Stimulated activated naive CD4-positive, alpha-beta T cell treated with Interleukin-2 at 50 U/mL for 16 hours (primary cell): ENCODE data around the gene HEG1.
"Not testable (repeated sequence)": the region's sequence is repeated elsewhere in the genome, so short reads cannot be mapped to it uniquely, and the experiment has no call there.

Source experiments
- DNase-seq: peaks from one replicate; lab custom pipeline; 2025; lab: John Stamatoyannopoulos, UW

Gene HEG1

DNA sequence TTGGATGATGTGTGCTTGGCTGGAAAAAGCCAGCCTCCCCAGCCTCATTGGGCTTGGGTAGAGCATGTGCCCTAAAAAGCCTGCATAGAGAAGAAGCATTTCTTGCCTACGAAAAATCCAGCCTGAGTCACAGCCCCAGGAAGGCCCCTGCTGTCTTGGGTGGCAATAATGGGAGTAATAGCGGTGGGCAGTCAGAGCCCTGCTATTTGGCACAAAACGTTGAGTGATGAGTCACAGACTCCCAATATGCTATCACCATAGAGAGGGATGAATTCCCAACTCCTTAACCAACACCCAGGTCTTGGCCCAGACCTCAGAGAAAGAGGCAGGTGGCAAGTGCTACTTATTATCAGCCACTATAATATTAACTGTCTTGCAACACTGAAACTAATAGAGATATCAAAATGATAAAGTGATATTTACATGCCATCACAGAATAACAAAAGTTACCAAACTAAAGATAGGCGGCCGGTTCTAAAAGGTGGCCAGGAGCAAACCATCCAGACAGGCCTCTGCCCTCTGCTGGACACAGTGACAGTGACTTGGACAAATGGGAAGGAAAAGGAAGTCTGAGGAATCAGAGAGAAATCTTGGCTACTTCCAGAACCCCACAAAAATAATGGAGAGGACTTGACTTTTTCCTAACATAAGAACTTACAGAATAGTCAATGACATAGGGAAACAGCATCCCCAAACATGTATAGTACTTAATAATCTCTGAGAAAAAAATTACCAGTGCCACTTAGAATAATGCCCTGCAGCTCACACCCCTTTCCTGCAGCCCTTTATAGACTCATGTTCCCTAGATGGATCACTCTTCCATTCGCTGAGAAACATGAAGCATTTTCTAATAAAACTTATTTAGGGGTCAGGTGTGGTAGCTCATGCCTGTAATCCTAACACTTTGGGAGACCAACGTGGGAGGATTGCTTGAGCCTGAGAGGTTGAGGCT is 69.3 kb downstream of the HEG1 start:
- no peak for DNase-seq

GRCh38 chr3:124985349-124985748 is 70.4 kb downstream of the HEG1 start:
- DNase-seq, result no peak

GRCh38 chr3:124984754-124985153 is 71.0 kb downstream of the HEG1 start:
- no peak for DNase-seq

GRCh38 chr3:124982855-124983254 is 72.9 kb downstream of the HEG1 start:
- no peak for DNase-seq

- DNase-seq, result no peak
Observed at GRCh38 chr3:124981472-124981871, 74.3 kb downstream of the HEG1 start.

DNA sequence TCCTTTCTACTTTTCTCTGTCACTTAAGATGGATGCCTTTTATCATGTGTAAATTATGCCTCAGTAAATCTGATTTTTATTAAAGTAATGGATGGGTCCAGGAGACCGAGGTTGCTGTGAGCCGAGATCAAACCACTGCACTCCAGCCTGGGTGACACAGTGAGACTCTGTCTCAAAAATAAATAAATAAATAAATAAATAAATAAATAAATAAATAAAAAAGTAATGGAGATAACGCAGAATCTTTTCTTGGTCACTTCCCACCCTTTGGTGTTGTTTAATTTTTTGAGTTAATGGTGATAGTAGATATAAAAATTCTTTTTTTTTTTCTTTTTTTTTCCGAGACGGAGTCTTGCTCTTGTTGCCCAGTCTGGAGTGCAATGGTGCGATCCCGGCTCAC is 77.2 kb downstream of the HEG1 start:
- DNase-seq, result no peak

GRCh38 chr3:124976383-124976782 is 79.4 kb downstream of the HEG1 start:
- no peak for DNase-seq

- no peak for DNase-seq
Observed at GRCh38 chr3:124974691-124975090, 81.1 kb downstream of the HEG1 start.

DNA sequence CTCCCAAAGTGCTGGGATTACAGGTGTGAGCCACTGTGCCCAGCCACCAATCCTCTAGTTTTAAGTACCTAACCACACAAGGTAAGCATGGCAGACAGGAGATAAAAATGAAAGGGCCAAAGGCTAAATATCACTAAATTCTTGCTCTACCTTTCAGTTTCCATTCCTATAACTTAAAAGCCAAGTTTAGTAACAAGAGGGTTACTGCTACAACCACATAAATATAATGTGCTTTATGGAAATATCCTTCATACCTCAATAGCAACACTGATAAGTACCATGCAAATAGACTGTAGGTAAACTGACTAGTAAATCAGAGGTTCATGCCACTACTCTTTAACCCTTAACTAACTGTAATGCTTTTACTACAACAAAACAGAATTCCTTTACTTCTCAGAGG is 82.5 kb downstream of the HEG1 start:
- no peak for DNase-seq

GRCh38 chr3:124972457-124972856 is 83.3 kb downstream of the HEG1 start:
- no peak for DNase-seq

GRCh38 chr3:124969963-124970722 is 85.7 kb downstream of the HEG1 start:
- no peak for DNase-seq

GRCh38 chr3:124969190-124969589 is 86.6 kb downstream of the HEG1 start:
- no peak for DNase-seq

DNA sequence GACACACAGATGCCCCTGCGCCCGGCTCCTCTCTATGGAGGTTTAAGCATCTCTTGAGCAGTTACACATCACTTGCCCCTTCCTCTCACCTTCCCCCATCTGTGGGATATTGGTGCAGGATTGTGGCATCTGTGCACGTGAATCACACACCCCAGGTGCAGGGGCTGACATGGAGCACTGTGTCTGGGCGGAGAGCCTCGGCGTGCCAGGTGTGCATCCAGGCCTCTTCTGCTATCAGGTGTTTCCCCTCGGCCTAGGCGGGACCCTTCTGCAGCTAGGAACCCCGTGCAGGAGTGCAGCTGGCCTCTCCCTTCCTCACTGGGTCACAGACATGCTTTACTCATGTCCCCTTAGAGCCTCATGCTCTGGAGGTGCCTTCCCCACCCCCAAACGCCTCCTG is 87.8 kb downstream of the HEG1 start:
- DNase-seq, result no peak

DNA sequence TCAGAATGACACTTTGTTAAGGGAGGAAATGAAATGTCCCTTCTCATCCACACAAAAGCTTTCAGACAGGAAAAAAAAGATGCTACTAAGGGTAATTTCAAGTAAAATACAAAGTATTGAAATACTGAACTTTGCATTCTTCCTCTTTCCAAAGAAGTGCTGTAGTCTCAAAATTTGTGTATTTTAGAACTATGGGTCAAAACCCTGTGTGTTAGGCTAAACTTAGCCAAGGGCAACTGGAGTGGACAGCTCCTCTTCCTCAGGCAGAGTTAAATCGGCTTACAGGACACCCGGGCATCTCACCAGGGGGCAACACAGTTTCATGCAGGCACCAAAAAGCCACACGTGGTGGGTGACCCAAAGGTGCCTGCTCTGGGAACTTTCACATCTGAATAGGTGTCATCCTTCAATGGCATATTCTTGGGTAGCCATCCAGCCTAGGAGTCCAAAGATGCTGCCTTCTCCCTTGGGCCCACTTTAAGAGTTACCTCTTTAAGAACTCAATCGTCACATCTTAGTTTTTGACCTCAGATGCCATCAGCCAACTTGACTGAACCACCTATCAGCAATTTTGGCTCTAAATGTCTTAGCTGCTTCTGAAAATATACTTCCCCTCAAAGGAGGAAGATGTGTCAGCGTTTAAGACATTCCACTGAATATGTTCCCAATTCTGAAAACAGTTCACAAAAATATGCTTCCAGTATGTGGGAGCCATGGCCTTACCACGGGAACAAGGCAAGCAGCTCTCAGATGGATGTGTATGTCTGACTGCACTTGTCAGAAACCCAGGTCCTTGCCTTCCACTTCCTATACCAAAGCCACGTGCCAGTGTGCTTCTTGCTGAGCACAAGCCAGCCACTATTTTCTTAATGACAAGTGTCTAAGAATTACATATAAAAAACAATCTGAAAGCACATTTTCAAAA is 89.0 kb downstream of the HEG1 start:
- DNase-seq, result no peak

GRCh38 chr3:124965413-124965812 is 90.4 kb downstream of the HEG1 start:
- no peak for DNase-seq

DNA sequence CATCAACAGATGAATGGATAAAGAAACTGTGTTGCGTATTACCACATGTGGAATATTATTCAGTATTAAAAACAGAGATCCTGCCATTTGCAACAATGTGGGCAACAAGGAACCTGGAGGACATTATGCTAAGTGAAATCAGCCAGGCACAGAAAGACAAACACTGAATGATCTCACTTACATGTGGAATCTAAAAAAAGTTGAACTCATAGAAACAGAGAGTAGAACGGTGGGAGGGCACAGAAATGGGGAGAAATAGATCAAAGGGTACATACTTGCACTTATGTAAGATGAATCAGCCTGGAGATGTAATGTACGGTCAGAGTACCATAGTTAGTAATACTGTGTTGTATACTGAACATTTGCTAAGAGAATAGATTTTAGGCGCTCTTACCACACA is 91.4 kb downstream of the HEG1 start:
- DNase-seq, result no peak

DNA sequence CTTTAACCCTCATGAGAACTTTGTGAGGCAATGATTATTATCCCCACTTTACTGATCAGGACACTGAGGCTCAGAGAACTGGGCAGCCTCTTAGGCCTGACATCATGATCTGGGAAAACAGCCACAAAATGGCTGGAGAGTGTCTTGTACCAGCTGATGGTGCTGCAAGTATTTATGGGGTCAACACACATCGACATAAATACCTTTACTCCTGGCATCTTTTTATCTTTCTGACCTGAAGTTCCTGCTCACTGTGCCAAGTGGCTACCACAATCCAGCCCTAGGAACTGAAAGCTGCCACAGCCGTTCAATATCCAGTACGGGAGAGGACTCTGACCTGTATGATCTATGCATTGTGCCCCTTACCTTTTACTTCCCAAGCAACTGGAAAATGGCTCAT is 92.0 kb downstream of the HEG1 start:
- DNase-seq, result no peak

- DNase-seq, result no peak
Observed at GRCh38 chr3:124962403-124962940, 93.3 kb downstream of the HEG1 start.

DNA sequence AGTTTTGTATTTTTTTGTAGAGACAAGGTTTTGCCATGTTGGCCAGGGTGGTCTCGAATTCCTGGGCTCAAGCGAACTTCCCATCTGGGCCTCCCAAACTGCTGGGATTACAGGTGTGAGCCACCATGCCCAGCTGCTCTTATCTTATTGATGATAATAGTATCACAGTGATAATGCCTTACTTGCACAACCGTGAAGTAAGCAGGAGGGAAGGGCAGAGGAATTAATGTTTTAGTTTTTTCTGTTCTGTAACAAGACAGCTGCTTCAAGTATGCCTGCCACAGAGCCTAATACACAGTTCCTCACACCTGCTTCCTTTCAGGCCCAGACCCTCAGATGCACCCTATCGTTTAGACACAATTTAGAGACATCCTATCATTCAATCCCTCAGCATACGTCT is 95.1 kb downstream of the HEG1 start:
- DNase-seq, result no peak

DNA sequence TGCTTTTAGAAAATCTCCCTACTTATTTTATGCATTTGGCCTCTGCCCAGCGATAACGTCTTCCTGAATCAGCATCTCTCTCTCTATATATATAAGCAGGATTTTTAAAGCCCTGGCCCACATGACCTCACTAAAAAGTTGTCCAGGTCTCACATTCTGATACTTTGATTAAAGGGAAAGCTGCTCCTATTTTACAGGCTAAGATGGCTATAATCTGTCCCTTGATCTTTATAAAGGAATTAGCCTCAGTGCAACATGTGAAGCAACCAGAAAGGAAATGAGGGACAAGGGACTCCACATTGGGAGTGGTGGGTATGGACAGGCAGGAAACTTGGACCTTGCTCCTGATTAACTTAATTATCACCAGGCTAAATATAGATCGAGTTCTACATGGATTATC is 95.7 kb downstream of the HEG1 start:
- DNase-seq, result no peak

- DNase-seq, result not testable (repeated sequence)
Observed at GRCh38 chr3:124957951-124958350, 97.8 kb downstream of the HEG1 start.
